ENCODE data around the gene CX3CL1. TPM values are rescaled to one million over a fixed set of nuclear protein-coding genes. Genes with fewer than 3 reads are reported as not detected.

Gene CX3CL1
- total and polyA plus RNA-seq, 10 of the 15 experiments (the other 5 are each of a cell fraction or from before 2014, with no cell fraction given) = 0.03 to 1.2 (median 0.46) TPM

- H3K4me1 ChIP-seq (ENCODE audit: control insufficient read depth, insufficient read depth, low read length) = peaks cover 51% of the 10 kb centered on the region
- DNase-seq (ENCODE audit: low read depth, low spot score) (peak; percentile 52), FAIRE-seq (peak; percentile 96), ATAC-seq (peak; percentile 72)
- ChIA-PET CTCF (interaction anchor here (0.8 to 14.6 kb wide), 14 partner anchors 9 to 111 kb away, joined by 3 to 632 read pairs (median 4); no protein-coding TSS in a partner anchor), SMC1A (ENCODE audit: uncharacterized antibody, unreplicated experiment) (interaction anchor here (0.7 to 4.5 kb wide), 15 partner anchors 9 to 111 kb away, joined by 3 to 93 read pairs (median 4); partner anchors contain the start of gene CCL17), RAD21 (ENCODE audit: unreplicated experiment) (interaction anchor here (0.7 to 6.9 kb wide), 21 partner anchors 9 to 188 kb away, joined by 3 to 87 read pairs (median 5); partner anchors contain the start of genes CCL17 and CX3CL1), POLR2A (interaction anchor here (0.9 to 1.9 kb wide), 5 partner anchors 12 to 57 kb away, joined by 3 to 13 read pairs (median 7); no protein-coding TSS in a partner anchor)
- peak overlapping the region; percentile 65 for H3K4me2 ChIP-seq (ENCODE audit: control insufficient read depth, insufficient read depth)
- no peaks in the 10 kb centered on the region for H3K36me3 ChIP-seq (ENCODE audit: control insufficient read depth in 2 of 2, insufficient read depth in 2 of 2, low read length in 1 of 2)
- BruUV-seq (replicated peaks) = no TSS peak
- in situ Hi-C loops (cut with MboI) = no loop called here
- no peak overlapping the region for H3K9ac ChIP-seq (ENCODE audit: control insufficient read depth, insufficient read depth, low read length)
- intact Hi-C loops (cut with micrococcal nuclease; ENCODE audit: unreplicated experiment) = loop anchor here (2.0 kb wide), 1 partner anchor 25 kb away; no protein-coding TSS in a partner anchor
- H3K4me3 ChIP-seq = no peak overlapping the region
- H3K9me3 ChIP-seq (replicated peaks; ENCODE audit: control insufficient read depth, insufficient read depth, low read length) = no peaks in the 10 kb centered on the region
- peak overlapping the region; percentile 42; the same call in 1 of the 2 replicates for H3K27ac ChIP-seq (ENCODE audit: control insufficient read depth, insufficient read depth)
- no peaks in the 10 kb centered on the region for H4K20me1 ChIP-seq (ENCODE audit: control insufficient read depth, insufficient read depth)
- H3K79me2 ChIP-seq (ENCODE audit: control insufficient read depth, insufficient read depth, low read length) = no peaks in the 10 kb centered on the region
- 0% methylated on average over 5 of the region's 5 CpGs for WGBS (ENCODE audit: insufficient coverage, insufficient replicate concordance, low lambda C conversion rate, missing lambda C conversion rate)
- H3K27me3 ChIP-seq (replicated peaks in 1 of 2; ENCODE audit: control insufficient read depth in 2 of 2, insufficient read depth in 2 of 2, low read length in 1 of 2) = no peaks in the 10 kb centered on the region
- H2AFZ ChIP-seq (ENCODE audit: control insufficient read depth, low read depth, low read length) = no peak overlapping the region
- TF ChIP-seq IKZF1 (conservative IDR thresholded peaks at IDR 0.05) (peak; percentile 68), TBL1XR1 (IDR thresholded peaks at IDR 0.05; ENCODE audit: low read depth, low read length) (no peak), EED (IDR thresholded peaks at IDR 0.05; ENCODE audit: low read depth) (peak; percentile 80), FOXK2 (IDR thresholded peaks at IDR 0.05) (no peak), CREB1 (IDR thresholded peaks at IDR 0.05; ENCODE audit: low read depth) (no peak), IRF4 (IDR thresholded peaks at IDR 0.05; ENCODE audit: low read depth, low read length) (peak; percentile 48), IKZF2 (IDR thresholded peaks at IDR 0.05) (peak; percentile 63 to 76; a peak in 3 of 4 replicates), LARP7 (IDR thresholded peaks at IDR 0.05) (no peak), EP300 (IDR thresholded peaks at IDR 0.05; ENCODE audit: borderline replicate concordance in 1 of 2, control insufficient read depth in 1 of 2, low read depth in 2 of 2, low read length in 2 of 2) (no peak), FOXM1 (IDR thresholded peaks at IDR 0.05; ENCODE audit: low read depth, low read length) (no peak), BCLAF1 (IDR thresholded peaks at IDR 0.05) (no peak), STAT3 (IDR thresholded peaks at IDR 0.05; ENCODE audit: low read depth, low read length) (no peak), ZZZ3 (IDR thresholded peaks at IDR 0.05; ENCODE audit: control insufficient read depth, insufficient read length, low read depth) (no peak), RCOR1 (conservative IDR thresholded peaks at IDR 0.05; ENCODE audit: low read depth, low read length) (no peak), SREBF1 (IDR thresholded peaks at IDR 0.05; ENCODE audit: low read length) (no peak), YY1 (IDR thresholded peaks at IDR 0.05; ENCODE audit: low read depth, low read length) (peak; percentile 70), NBN (IDR thresholded peaks at IDR 0.05) (no peak), CBX5 (IDR thresholded peaks at IDR 0.05; ENCODE audit: low read depth) (no peak), MYB (IDR thresholded peaks at IDR 0.05; ENCODE audit: borderline replicate concordance, low read depth, low read length) (no peak), TCF12 (IDR thresholded peaks at IDR 0.05; ENCODE audit: low read depth, low read length) (peak; percentile 74), NKRF (conservative IDR thresholded peaks at IDR 0.05) (no peak)
Measured at GRCh38 chr16:57413301-57413730, 41.0 kb downstream of the CX3CL1 start.
